GM19468 (cell line): ENCODE measurements around the gene SPSB2.
"Not testable (repeated sequence)": the region's sequence is repeated elsewhere in the genome, so short reads cannot be mapped to it uniquely, and the experiment has no call there.

ENCODE experiments used
- ATAC-seq: cut with Tn5 transposase; IDR thresholded peaks from one replicate; pipeline ENCODE4 v1.9.1; 2021; ENCODE audit warnings: mild to moderate bottlenecking, moderate library complexity, moderate number of reproducible peaks; ENCODE audit not compliant: unreplicated experiment; ENCODE audit errors: extremely low read depth

The SPSB2 gene, protein sequence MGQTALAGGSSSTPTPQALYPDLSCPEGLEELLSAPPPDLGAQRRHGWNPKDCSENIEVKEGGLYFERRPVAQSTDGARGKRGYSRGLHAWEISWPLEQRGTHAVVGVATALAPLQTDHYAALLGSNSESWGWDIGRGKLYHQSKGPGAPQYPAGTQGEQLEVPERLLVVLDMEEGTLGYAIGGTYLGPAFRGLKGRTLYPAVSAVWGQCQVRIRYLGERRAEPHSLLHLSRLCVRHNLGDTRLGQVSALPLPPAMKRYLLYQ

DNA sequence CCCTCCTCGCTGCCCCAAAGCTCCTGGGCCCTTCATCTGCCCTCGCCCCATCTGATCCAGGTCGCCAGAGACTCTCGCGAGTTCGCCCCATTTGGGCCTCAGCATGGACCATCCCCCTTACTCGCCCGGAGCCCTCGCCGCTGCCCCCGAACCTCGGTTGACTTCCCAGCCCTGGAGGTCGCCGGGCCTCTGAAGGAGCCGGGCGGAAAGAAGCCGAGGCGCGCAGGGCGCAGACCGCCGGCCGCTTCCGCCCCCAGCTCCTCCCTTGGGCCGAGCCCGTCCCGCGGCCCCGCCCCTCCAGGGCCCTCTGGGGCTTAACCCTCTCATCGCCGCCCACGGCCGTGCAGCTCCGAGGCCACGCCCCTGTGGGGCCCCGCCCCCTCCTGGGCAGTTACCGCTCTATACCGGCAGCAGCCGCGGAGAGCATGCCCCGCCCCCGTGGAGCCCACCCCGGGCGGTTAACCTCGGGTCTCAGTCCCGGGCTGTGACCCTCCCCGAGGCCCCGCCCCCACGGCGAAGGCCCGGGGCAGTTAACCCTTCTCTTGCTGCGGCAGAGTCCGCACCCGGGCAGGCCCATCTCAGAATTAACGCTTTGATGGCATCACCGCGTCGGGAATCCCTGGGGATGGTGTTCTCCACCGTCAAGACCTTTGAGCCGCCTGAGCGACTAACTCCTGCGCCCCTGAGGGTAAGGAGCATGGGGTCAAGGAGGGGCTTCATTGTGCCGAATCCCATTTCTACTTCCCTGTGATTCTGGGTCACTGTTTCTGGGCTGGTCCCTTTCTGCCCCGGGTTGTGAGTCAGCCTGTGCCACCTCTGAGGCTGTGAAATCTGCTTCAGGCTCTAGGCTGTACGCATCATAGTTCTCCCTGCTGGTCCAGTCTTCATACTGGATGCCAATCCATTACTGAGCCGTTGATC, at the start of gene SPSB2:
Gene SPSB2, minus strand, starts transcription at position 210 of the 921 bp plus-strand sequence. CDS start 402 bp downstream, outside the sequence.
- ATAC-seq = peak; percentile 75

DNA sequence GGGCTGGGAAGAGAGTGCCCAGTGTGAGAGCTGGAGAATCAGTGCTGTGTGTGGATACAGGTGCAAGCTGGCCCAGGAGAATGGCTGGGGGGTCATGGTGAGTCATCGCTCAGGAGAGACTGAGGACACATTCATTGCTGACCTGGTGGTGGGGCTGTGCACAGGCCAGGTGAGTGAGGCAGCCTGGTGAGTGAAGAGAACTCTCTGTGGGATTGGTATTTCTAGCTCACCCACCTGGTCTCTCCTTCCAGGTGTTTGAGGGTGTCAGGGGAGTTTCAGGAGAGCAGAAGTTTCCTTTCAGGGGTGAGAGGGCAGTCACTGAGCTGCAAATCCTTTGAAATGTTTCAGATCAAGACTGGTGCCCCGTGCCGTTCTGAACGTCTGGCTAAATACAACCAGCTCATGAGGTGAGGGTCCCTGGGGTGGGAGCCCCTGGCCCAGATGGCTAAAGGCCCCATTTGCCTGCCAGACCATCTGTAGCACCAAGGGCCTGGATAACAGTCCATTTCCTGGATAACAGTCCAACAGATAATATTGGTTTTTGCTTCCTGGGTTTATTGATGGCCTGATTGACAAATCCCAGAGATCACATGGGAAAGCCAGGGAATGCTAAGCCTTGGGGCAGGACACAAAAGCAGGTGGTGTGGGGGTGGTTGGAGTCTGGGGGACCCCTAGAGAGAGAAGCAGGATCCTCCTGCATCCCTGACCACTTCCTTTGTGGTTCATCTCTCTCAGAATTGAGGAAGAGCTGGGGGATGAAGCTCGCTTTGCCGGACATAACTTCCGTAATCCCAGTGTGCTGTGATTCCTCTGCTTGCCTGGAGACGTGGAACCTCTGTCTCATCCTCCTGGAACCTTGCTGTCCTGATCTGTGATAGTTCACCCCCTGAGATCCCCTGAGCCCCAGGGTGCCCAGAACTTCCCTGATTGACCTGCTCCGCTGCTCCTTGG, 49.2 kb upstream of the SPSB2 start:
- ATAC-seq = no peak

- no peak for ATAC-seq
These were observed 48.4 kb upstream of the SPSB2 start for GRCh38 chr12:6921539-6921938.

DNA sequence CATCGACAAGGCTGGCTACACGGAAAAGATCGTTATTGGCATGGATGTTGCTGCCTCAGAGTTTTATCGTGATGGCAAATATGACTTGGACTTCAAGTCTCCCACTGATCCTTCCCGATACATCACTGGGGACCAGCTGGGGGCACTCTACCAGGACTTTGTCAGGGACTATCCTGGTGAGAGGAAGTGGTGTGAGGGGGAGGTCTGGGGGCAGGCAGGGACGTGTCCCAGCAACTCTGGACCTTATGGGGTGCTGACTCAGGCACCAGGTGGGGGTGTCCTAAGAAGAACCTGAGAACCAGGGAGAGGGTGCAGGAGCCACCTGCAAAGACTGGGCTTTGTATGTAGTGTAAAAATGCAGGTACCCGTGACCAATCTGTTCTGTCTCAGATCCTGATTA, 46.5 kb upstream of the SPSB2 start:
- no peak for ATAC-seq

DNA sequence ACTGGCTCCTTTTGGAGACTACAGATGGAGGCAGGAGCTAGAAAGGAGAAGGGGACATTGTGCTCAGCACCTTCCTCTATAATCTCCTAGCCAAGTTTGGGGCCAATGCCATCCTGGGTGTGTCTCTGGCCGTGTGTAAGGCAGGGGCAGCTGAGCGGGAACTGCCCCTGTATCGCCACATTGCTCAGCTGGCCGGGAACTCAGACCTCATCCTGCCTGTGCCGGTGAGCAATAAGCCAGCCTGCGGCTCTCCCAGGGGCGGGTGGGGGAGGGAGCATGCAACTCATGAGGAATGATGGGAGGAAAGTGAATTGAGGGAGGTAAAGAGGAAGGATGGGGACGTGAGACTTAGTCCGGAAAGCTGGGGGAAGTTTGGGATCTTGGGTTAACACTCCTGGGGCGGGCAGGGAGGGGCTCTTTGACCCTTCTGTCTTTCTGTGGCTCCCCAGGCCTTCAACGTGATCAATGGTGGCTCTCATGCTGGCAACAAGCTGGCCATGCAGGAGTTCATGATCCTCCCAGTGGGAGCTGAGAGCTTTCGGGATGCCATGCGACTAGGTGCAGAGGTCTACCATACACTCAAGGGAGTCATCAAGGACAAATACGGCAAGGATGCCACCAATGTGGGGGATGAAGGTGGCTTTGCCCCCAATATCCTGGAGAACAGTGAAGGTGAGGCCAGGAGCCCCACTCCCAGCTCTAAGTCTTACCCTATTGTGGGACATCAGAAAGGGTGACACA, 44.6 kb upstream of the SPSB2 start:
- no peak for ATAC-seq

- ATAC-seq = no peak
These were observed 43.5 kb upstream of the SPSB2 start for GRCh38 chr12:6916426-6917200.

DNA sequence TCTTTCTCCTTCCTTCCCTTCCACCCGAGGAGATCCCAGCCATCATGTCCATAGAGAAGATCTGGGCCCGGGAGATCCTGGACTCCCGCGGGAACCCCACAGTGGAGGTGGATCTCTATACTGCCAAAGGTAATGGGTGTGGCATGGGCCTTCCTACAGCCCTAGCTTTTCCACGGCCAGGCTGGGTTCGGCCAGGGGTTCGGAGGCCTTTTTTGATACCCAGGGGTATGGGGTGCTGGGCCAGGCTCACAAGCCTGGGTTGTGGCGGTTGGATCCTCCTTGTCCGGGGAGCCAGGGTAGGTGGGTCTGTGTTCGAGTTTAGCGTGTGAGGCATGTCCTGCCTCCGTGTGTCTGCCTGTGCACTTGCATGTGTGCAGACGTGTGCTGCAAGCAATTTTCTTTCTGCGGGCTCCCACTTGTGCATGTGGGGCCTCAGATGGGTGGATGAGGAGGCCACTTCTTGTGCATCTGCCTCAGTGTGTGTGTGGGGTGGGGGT, 42.7 kb upstream of the SPSB2 start:
- ATAC-seq = no peak

GRCh38 chr12:6914947-6915788, 42.1 kb upstream of the SPSB2 start:
- no peak for ATAC-seq

- no peak for ATAC-seq
These were observed 41.3 kb upstream of the SPSB2 start, which contains the start of gene ENO2 for GRCh38 chr12:6914246-6914946. Gene ENO2, plus strand, starts transcription at chr12:6914580. Its CDS starts 1,253 bp downstream, at chr12:6915833.

GRCh38 chr12:6912164-6912935, 39.2 kb upstream of the SPSB2 start:
- ATAC-seq = no peak

DNA sequence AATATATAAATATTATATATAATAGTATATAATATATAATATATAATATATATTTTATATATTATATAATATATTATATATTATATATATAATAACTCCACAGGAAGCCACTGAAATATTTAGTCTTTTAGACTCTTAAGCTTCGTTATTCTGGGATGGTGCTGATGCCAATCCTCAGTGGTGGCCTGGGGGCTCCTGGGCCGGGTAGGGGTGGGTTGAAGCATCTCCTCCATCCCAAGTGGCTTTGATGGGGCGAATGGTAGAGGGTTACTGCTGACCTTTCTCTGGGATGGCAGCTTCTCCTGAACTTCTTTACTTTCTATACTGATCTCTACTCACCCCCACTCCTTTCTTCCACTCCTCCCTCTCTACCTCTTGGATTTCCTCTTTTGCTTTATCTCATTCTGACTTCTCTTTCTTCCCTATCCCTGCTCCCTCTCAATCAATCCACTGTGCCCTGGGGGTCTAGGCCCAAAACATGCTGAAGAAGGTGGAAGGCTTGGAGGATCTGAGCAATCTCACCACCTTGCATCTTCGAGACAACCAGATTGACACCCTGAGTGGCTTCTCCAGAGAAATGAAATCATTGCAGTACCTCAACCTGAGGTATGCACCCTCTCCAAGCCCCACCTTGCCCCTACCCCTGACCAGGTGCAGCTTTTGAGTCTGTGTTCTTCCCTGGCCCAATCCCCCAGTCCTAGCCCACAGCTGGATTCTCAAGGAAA, 36.5 kb upstream of the SPSB2 start:
- no peak for ATAC-seq

GRCh38 chr12:6908141-6908540, 35.0 kb upstream of the SPSB2 start:
- not testable (repeated sequence) for ATAC-seq

- ATAC-seq = no peak
These were observed 32.4 kb upstream of the SPSB2 start for GRCh38 chr12:6905414-6906040.

DNA sequence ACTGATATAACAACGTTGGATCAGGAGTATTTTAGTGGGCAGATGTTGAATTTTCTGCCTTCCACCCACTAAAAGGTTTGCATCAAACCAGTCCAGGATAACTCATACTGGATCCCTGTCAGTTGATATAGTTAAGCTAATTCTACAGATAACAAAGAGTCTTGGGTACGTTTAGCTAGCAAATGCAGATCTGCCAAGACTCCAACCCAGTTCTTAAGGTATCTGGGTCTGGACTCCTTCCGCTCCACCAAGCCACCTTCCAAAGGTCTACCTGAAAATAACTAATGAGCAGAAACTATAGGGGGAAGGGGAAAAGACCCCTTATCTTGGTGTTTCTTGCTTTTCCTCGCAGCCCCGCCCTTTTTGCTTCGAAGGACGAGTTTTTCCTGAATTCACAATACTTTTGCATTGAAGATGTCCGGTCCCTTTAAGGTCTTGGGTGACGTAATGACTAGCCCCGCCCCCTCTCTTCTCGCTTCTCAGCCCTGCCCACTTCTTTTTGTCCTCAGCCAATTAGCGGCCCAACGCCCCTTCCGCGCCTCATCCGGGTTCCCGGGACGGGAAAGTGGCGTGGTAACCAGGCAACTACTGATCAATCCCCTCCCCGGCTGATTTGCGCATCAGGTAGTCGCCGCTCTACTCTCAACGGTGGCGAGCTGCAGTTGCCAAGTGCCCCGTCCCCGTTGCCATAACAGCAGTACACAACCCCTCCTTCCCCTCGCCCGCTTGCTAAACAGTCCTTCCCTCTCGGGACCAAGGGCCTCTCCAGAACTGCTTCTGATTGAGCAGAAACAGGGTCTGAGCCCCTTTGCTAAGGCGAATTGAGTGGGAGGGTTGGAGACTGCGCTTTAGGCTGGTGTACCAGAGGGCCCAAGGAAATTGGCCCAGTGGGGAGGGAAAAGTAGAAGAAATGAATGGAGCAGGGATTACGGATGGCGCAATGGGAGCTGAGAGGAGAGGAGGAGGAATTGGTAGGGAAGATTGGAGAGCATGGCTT, 31.5 kb upstream of the SPSB2 start, which contains the start of gene LRRC23:
Gene LRRC23, plus strand, starts transcription at position 543 of the 997 bp plus-strand sequence. CDS start 812 bp downstream, outside the sequence.
- peak; percentile 54 for ATAC-seq
